ENCODE measurements around the gene OR7G3. TPM values are rescaled to one million over a fixed set of nuclear protein-coding genes. Genes with fewer than 3 reads are reported as not detected.

Gene OR7G3
- not detected for polyA plus RNA-seq (2013, experiment 1 of 2)
- polyA plus RNA-seq (2013, experiment 2 of 2), result not detected

- 56% methylated on average over 1 of the region's 1 CpG for WGBS
- H3K4me1 ChIP-seq (ENCODE audit: control insufficient read depth, insufficient read depth, low read depth, low read length), result no peaks in the 10 kb centered on the region
- H4K91ac ChIP-seq (ENCODE audit: low read length), result no peak within 1 kb of the TSS
- no peak within 1 kb of the TSS for H3K27ac ChIP-seq (ENCODE audit: low read length, poor library complexity, severe bottlenecking)
- no peaks in the 10 kb centered on the region for H3K36me3 ChIP-seq (ENCODE audit: control insufficient read depth in 1 of 2, insufficient read depth in 2 of 2, low read depth in 1 of 2, low read length in 2 of 2)
- no peaks in the 10 kb centered on the region for H3K79me1 ChIP-seq (replicated peaks; ENCODE audit: low read length, poor library complexity, severe bottlenecking)
- H2BK15ac ChIP-seq (ENCODE audit: low read depth, poor library complexity, severe bottlenecking), result no peak within 1 kb of the TSS
- no peak within 1 kb of the TSS for H2BK5ac ChIP-seq (ENCODE audit: low read depth, low read length, poor library complexity, severe bottlenecking)
- H3K4me2 ChIP-seq (ENCODE audit: low read length, poor library complexity, severe bottlenecking), result no peak within 1 kb of the TSS
- H2AK5ac ChIP-seq (ENCODE audit: low read length, severe bottlenecking), result no peak within 1 kb of the TSS
- H3K18ac ChIP-seq (ENCODE audit: low read depth in 1 of 2, low read length in 2 of 2), result no peak within 1 kb of the TSS
- no peak within 1 kb of the TSS for H3K4me3 ChIP-seq (ENCODE audit: insufficient read depth in 1 of 2, low read depth in 1 of 2, low read length in 2 of 2)
- H2BK120ac ChIP-seq (ENCODE audit: low read depth, low read length), result no peak within 1 kb of the TSS
- no peak within 1 kb of the TSS for H3K14ac ChIP-seq (ENCODE audit: low read length in 2 of 2)
- H2AFZ ChIP-seq (ENCODE audit: low read depth, low read length), result no peak within 1 kb of the TSS
- H3K9me3 ChIP-seq (ENCODE audit: control insufficient read depth, low read length), result no peaks in the 10 kb centered on the region
- H2BK12ac ChIP-seq (ENCODE audit: low read length in 2 of 2), result no peak within 1 kb of the TSS
- H3K23ac ChIP-seq (ENCODE audit: low read length in 2 of 2), result no peak within 1 kb of the TSS
- H4K8ac ChIP-seq (ENCODE audit: low read length), result no peak within 1 kb of the TSS
- H3K4ac ChIP-seq (ENCODE audit: low read depth in 1 of 2, low read length in 2 of 2), result no peak within 1 kb of the TSS
- no peak within 1 kb of the TSS for H3K9ac ChIP-seq (ENCODE audit: low read length)
- DNase-seq, result no peak
- no peaks in the 10 kb centered on the region for H3K27me3 ChIP-seq (ENCODE audit: control insufficient read depth in 1 of 2, insufficient read depth in 1 of 2, low read length in 2 of 2)
These were observed at the start of gene OR7G3 for GRCh38 chr19:9126900-9127405. Gene OR7G3 (minus strand): TSS chr19:9126950. CDS start chr19:9126950, 0 bp downstream.

DNA sequence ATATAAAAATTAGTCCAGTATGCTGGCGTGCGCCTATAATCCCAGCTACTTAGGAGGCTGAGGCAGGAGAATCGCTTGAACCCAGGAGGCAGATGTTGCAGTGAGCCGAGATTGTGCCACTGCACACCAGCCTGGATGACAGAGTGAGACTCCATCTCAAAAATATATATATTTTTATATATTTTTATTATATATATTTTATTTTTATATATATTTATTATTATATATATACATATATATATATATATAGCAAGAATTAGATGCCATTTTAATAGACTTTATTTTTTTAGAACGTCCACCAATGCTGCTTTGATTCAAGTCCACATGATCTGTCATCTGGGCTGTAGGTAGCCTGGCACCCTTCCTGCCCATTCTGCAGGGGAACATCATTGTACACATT is 48.6 kb upstream of the OR7G3 start:
- peaks cover 19% of the 10 kb centered on the region for H3K9me3 ChIP-seq (ENCODE audit: control insufficient read depth, low read length)
- no peak overlapping the region for H2BK12ac ChIP-seq (ENCODE audit: low read length in 2 of 2)
- H4K91ac ChIP-seq (ENCODE audit: low read length), result no peak overlapping the region
- H3K4me2 ChIP-seq (ENCODE audit: low read length, poor library complexity, severe bottlenecking), result no peak overlapping the region
- no peak overlapping the region for H2AFZ ChIP-seq (ENCODE audit: low read depth, low read length)
- H3K23ac ChIP-seq (ENCODE audit: low read length in 2 of 2), result no peak overlapping the region
- no peaks in the 10 kb centered on the region for H3K79me1 ChIP-seq (replicated peaks; ENCODE audit: low read length, poor library complexity, severe bottlenecking)
- H3K27me3 ChIP-seq (ENCODE audit: control insufficient read depth in 1 of 2, insufficient read depth in 1 of 2, low read length in 2 of 2), result no peaks in the 10 kb centered on the region
- 77% methylated on average over 4 of the region's 5 CpGs for WGBS
- no peak overlapping the region for H3K27ac ChIP-seq (ENCODE audit: low read length, poor library complexity, severe bottlenecking)
- H4K8ac ChIP-seq (ENCODE audit: low read length), result no peak overlapping the region
- no peak overlapping the region for H2BK120ac ChIP-seq (ENCODE audit: low read depth, low read length)
- H3K36me3 ChIP-seq (ENCODE audit: control insufficient read depth in 1 of 2, insufficient read depth in 2 of 2, low read depth in 1 of 2, low read length in 2 of 2), result no peaks in the 10 kb centered on the region
- H3K14ac ChIP-seq (ENCODE audit: low read length in 2 of 2), result no peak overlapping the region
- no peak overlapping the region for H3K4me3 ChIP-seq (ENCODE audit: insufficient read depth in 1 of 2, low read depth in 1 of 2, low read length in 2 of 2)
- no peak for DNase-seq
- no peak overlapping the region for H2AK5ac ChIP-seq (ENCODE audit: low read length, severe bottlenecking)
- H3K4me1 ChIP-seq (ENCODE audit: control insufficient read depth, insufficient read depth, low read depth, low read length), result no peaks in the 10 kb centered on the region
- no peak overlapping the region for H2BK5ac ChIP-seq (ENCODE audit: low read depth, low read length, poor library complexity, severe bottlenecking)
- no peak overlapping the region for H2BK15ac ChIP-seq (ENCODE audit: low read depth, poor library complexity, severe bottlenecking)
- H3K9ac ChIP-seq (ENCODE audit: low read length), result no peak overlapping the region
- no peak overlapping the region for H3K4ac ChIP-seq (ENCODE audit: low read depth in 1 of 2, low read length in 2 of 2)
- H3K18ac ChIP-seq (ENCODE audit: low read depth in 1 of 2, low read length in 2 of 2), result no peak overlapping the region

DNA sequence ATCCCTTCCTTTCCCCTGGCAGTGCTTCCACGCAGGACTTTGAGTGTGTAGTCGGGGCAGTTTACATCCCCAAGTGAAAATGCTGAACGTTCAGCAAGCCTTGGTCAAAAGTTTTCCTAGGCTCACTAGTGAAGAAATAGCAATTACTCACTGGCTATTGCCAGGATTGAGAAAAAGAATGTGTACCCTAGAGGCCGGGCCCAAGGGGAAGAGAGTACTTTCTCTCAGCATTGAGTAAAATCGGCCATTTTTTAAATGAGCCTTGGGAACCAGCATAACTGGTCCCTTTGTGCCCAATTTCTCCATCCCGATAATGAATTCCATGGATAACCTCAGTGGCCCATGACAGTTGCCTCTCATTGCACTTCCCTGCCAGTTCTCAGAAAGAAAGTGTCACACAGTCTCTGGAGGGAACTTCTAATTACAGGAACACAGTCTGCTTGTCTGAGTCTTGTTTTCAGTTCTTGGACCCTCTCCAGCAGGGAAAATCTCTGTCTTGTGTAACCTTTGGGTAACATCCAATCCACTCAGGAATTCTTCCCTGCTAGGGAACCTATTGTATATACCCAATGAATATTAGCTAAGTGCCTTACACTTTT is 44.7 kb upstream of the OR7G3 start:
- no peak overlapping the region for H3K4me3 ChIP-seq (ENCODE audit: insufficient read depth in 1 of 2, low read depth in 1 of 2, low read length in 2 of 2)
- H3K4me2 ChIP-seq (ENCODE audit: low read length, poor library complexity, severe bottlenecking), result no peak overlapping the region
- H2BK12ac ChIP-seq (ENCODE audit: low read length in 2 of 2), result no peak overlapping the region
- no peak overlapping the region for H3K14ac ChIP-seq (ENCODE audit: low read length in 2 of 2)
- H2BK15ac ChIP-seq (ENCODE audit: low read depth, poor library complexity, severe bottlenecking), result no peak overlapping the region
- DNase-seq, result no peak
- no peaks in the 10 kb centered on the region for H3K27me3 ChIP-seq (ENCODE audit: control insufficient read depth in 1 of 2, insufficient read depth in 1 of 2, low read length in 2 of 2)
- H3K9ac ChIP-seq (ENCODE audit: low read length), result no peak overlapping the region
- no peak overlapping the region for H2BK120ac ChIP-seq (ENCODE audit: low read depth, low read length)
- 78% methylated on average over 6 of the region's 6 CpGs for WGBS
- no peaks in the 10 kb centered on the region for H3K4me1 ChIP-seq (ENCODE audit: control insufficient read depth, insufficient read depth, low read depth, low read length)
- no peak overlapping the region for H2AFZ ChIP-seq (ENCODE audit: low read depth, low read length)
- no peak overlapping the region for H2AK5ac ChIP-seq (ENCODE audit: low read length, severe bottlenecking)
- H3K9me3 ChIP-seq (ENCODE audit: control insufficient read depth, low read length), result peaks cover 17% of the 10 kb centered on the region
- no peak overlapping the region for H4K8ac ChIP-seq (ENCODE audit: low read length)
- H3K23ac ChIP-seq (ENCODE audit: low read length in 2 of 2), result no peak overlapping the region
- H3K27ac ChIP-seq (ENCODE audit: low read length, poor library complexity, severe bottlenecking), result no peak overlapping the region
- no peak overlapping the region for H3K18ac ChIP-seq (ENCODE audit: low read depth in 1 of 2, low read length in 2 of 2)
- peaks cover 11 to 15% of the 10 kb centered on the region in 2 experiments for H3K36me3 ChIP-seq (ENCODE audit: control insufficient read depth in 1 of 2, insufficient read depth in 2 of 2, low read depth in 1 of 2, low read length in 2 of 2)
- H4K91ac ChIP-seq (ENCODE audit: low read length), result no peak overlapping the region
- no peak overlapping the region for H2BK5ac ChIP-seq (ENCODE audit: low read depth, low read length, poor library complexity, severe bottlenecking)
- no peaks in the 10 kb centered on the region for H3K79me1 ChIP-seq (replicated peaks; ENCODE audit: low read length, poor library complexity, severe bottlenecking)
- H3K4ac ChIP-seq (ENCODE audit: low read depth in 1 of 2, low read length in 2 of 2), result no peak overlapping the region

- Histone ChIP-seq H2BK12ac (ENCODE audit: low read length in 2 of 2) (no peak overlapping the region), H3K4me3 (ENCODE audit: insufficient read depth in 1 of 2, low read depth in 1 of 2, low read length in 2 of 2) (no peak overlapping the region), H4K8ac (ENCODE audit: low read length) (no peak overlapping the region), H2BK15ac (ENCODE audit: low read depth, poor library complexity, severe bottlenecking) (no peak overlapping the region), H3K14ac (ENCODE audit: low read length in 2 of 2) (no peak overlapping the region), H2BK5ac (ENCODE audit: low read depth, low read length, poor library complexity, severe bottlenecking) (no peak overlapping the region), H3K36me3 (ENCODE audit: control insufficient read depth in 1 of 2, insufficient read depth in 2 of 2, low read depth in 1 of 2, low read length in 2 of 2) (peaks cover 46 to 57% of the 10 kb centered on the region in 2 experiments), H2AK5ac (ENCODE audit: low read length, severe bottlenecking) (no peak overlapping the region), H2BK120ac (ENCODE audit: low read depth, low read length) (no peak overlapping the region), H3K18ac (ENCODE audit: low read depth in 1 of 2, low read length in 2 of 2) (no peak overlapping the region), H3K4me1 (ENCODE audit: control insufficient read depth, insufficient read depth, low read depth, low read length) (no peaks in the 10 kb centered on the region), H3K9ac (ENCODE audit: low read length) (no peak overlapping the region), H4K91ac (ENCODE audit: low read length) (no peak overlapping the region), H3K27me3 (ENCODE audit: control insufficient read depth in 1 of 2, insufficient read depth in 1 of 2, low read length in 2 of 2) (no peaks in the 10 kb centered on the region), H3K79me1 (replicated peaks; ENCODE audit: low read length, poor library complexity, severe bottlenecking) (peaks cover 19% of the 10 kb centered on the region), H3K23ac (ENCODE audit: low read length in 2 of 2) (no peak overlapping the region), H3K4ac (ENCODE audit: low read depth in 1 of 2, low read length in 2 of 2) (no peak overlapping the region), H2AFZ (ENCODE audit: low read depth, low read length) (no peak overlapping the region), H3K4me2 (ENCODE audit: low read length, poor library complexity, severe bottlenecking) (no peak overlapping the region), H3K9me3 (ENCODE audit: control insufficient read depth, low read length) (peaks cover 48% of the 10 kb centered on the region), H3K27ac (ENCODE audit: low read length, poor library complexity, severe bottlenecking) (no peak overlapping the region)
- DNase-seq, result no peak
- WGBS, result 98% methylated on average over 3 of the region's 4 CpGs
These were observed 40.1 kb upstream of the OR7G3 start for GRCh38 chr19:9166846-9167245.

All from mesenchymal stem cell (in vitro differentiated cells and primary cell).